Breast epithelium (tissue), 4 donors: Measurements from ENCODE around the gene ADGRV1. TPM values are rescaled to one million over a fixed set of nuclear protein-coding genes. Genes with fewer than 3 reads are reported as not detected.
A peak's percentile ranks its signal among the peaks of the same experiment; 100 is the strongest.

ENCODE experiments used
- DNase-seq, 2 donors: peaks; one replicate each; pipeline ENCODE4 v3.0.0-alpha.2; 2019; ENCODE audit warnings: low spot score in 2 of 2
- H3K27ac ChIP-seq, 2 donors: fragments of 200-600 bp; sonication (generic) in 1 of 2; one replicate each; pipeline ENCODE4 v1.5.1; 2016 to 2019; ENCODE audit warnings: mild to moderate bottlenecking in 1 of 2
- H3K27me3 ChIP-seq, 2 donors: fragments of 200-600 bp; sonication (generic) in 1 of 2; one replicate each; pipeline versions ENCODE4 v1.5.1 to v1.6.0; 2017 to 2019; ENCODE audit warnings: control low read depth in 1 of 2, mild to moderate bottlenecking in 1 of 2
- H3K36me3 ChIP-seq: fragments of 200-600 bp; one replicate; pipeline ENCODE4 v1.5.1; 2019
- H3K4me1 ChIP-seq, 2 donors: fragments of 200-600 bp; sonication (generic); one replicate each; pipeline ENCODE4 v1.5.1; 2016 to 2019; ENCODE audit warnings: control low read depth in 1 of 2
- H3K4me3 ChIP-seq, 3 donors: fragments of 200-600 bp; sonication (generic); 1 replicate in 2 of 3; 2 replicates in 1 of 3; pipeline ENCODE4 v1.5.1; 2016 to 2019; ENCODE audit warnings: mild to moderate bottlenecking in 3 of 3, moderate library complexity in 2 of 3
- H3K9me3 ChIP-seq, 2 donors: fragments of 200-600 bp; sonication (generic) in 1 of 2; one replicate each; pipeline ENCODE4 v1.5.1; 2016 to 2019; ENCODE audit warnings: control low read depth in 1 of 2
- CTCF ChIP-seq, 3 donors: fragments of 450-650 bp; IDR thresholded peaks; one replicate each; pipeline ENCODE4 v1.5.1; 2016 to 2017; ENCODE audit warnings: antibody characterized with exemption in 3 of 3, mild to moderate bottlenecking in 3 of 3, moderate library complexity in 3 of 3
- POLR2A ChIP-seq: fragments of 450-650 bp; IDR thresholded peaks from one replicate; pipeline ENCODE4 v1.6.1; 2016; ENCODE audit warnings: antibody characterized with exemption, mild to moderate bottlenecking, moderate library complexity
- POLR2AphosphoS5 ChIP-seq, 3 donors: sonication (generic); formaldehyde crosslinking; IDR thresholded peaks; one replicate each; pipeline ENCODE4 v1.6.1; 2017; ENCODE audit warnings: antibody characterized with exemption in 3 of 3
- intact Hi-C: fragments of 100-400 bp; cut with DNase I; formaldehyde crosslinking; loops from one replicate; pipeline ENCODE4 v1.15.1; 2023; ENCODE audit warnings: low total_unique reads
- total RNA-seq, 3 donors: library from RNA; depleted of rRNA; stranded (reverse); fragments of >200 nt; gene quantifications; one replicate each; pipeline ENCODE4 v1.1.0, GENCODE V29; 2016

Gene ADGRV1
- total RNA-seq, 3 donors from 2014 or later: 0.32 to 85.2 (median 55.3) TPM

- Histone ChIP-seq H3K4me1 (no peaks in the 10 kb centered on the region), H3K36me3 (no peaks in the 10 kb centered on the region), H3K27me3 (no peaks in the 10 kb centered on the region), H3K27ac (no peak overlapping the region), H3K4me3 (no peak overlapping the region), H3K9me3 (no peaks in the 10 kb centered on the region)
- TF ChIP-seq POLR2AphosphoS5 (IDR thresholded peaks at IDR 0.05): no peak
- TF ChIP-seq CTCF (IDR thresholded peaks at IDR 0.05): no peak
- TF ChIP-seq POLR2A: no peak
- intact Hi-C loops: no loop called here
- no peak for DNase-seq
Observed at GRCh38 chr5:90934738-90935137, 376.1 kb downstream of the ADGRV1 start.

GRCh38 chr5:90939211-90939610 lies 380.6 kb downstream of the ADGRV1 start:
- no peak for TF ChIP-seq POLR2A
- TF ChIP-seq POLR2AphosphoS5 (IDR thresholded peaks at IDR 0.05): no peak
- no peak for TF ChIP-seq CTCF (IDR thresholded peaks at IDR 0.05)
- no peaks in the 10 kb centered on the region for H3K27me3 ChIP-seq
- no peaks in the 10 kb centered on the region for H3K36me3 ChIP-seq
- intact Hi-C loops: no loop called here
- H3K4me1 ChIP-seq: no peaks in the 10 kb centered on the region
- no peak overlapping the region for H3K4me3 ChIP-seq
- no peaks in the 10 kb centered on the region for H3K9me3 ChIP-seq
- no peak for DNase-seq
- no peak overlapping the region for H3K27ac ChIP-seq

- Histone ChIP-seq H3K27me3 (no peaks in the 10 kb centered on the region), H3K4me3 (no peak overlapping the region), H3K27ac (peak overlapping the region in 1 of 2 donors; percentile 27), H3K9me3 (no peaks in the 10 kb centered on the region), H3K36me3 (no peaks in the 10 kb centered on the region), H3K4me1 (no peaks in the 10 kb centered on the region)
- intact Hi-C loops: no loop called here
- TF ChIP-seq POLR2A (no peak), CTCF (IDR thresholded peaks at IDR 0.05) (no peak), POLR2AphosphoS5 (IDR thresholded peaks at IDR 0.05) (no peak)
- peak in 1 of 2 donors; percentile 20 for DNase-seq
Observed at GRCh38 chr5:90940227-90940995, 381.8 kb downstream of the ADGRV1 start.

- H3K36me3 ChIP-seq: no peaks in the 10 kb centered on the region
- H3K27ac ChIP-seq: no peak overlapping the region
- no peak for DNase-seq
- H3K4me1 ChIP-seq: no peaks in the 10 kb centered on the region
- no peak overlapping the region for H3K4me3 ChIP-seq
- no peaks in the 10 kb centered on the region for H3K9me3 ChIP-seq
- H3K27me3 ChIP-seq: no peaks in the 10 kb centered on the region
- no peak for TF ChIP-seq CTCF (IDR thresholded peaks at IDR 0.05)
- no peak for TF ChIP-seq POLR2AphosphoS5 (IDR thresholded peaks at IDR 0.05)
- intact Hi-C loops: no loop called here
Observed at GRCh38 chr5:90941002-90941720, 382.6 kb downstream of the ADGRV1 start.

GRCh38 chr5:90944116-90944515 lies 385.5 kb downstream of the ADGRV1 start:
- DNase-seq: no peak
- Histone ChIP-seq H3K36me3 (no peaks in the 10 kb centered on the region), H3K27ac (no peak overlapping the region), H3K9me3 (no peaks in the 10 kb centered on the region), H3K27me3 (no peaks in the 10 kb centered on the region), H3K4me1 (no peaks in the 10 kb centered on the region), H3K4me3 (no peak overlapping the region)
- no peak for TF ChIP-seq POLR2AphosphoS5 (IDR thresholded peaks at IDR 0.05)
- no peak for TF ChIP-seq CTCF (IDR thresholded peaks at IDR 0.05)
- intact Hi-C loops: no loop called here
